Activated CD8-positive, alpha-beta memory T cell treated with anti-CD3 and anti-CD28 coated beads for 1 hour (primary cell): ENCODE data around the gene SYT8.

Source experiments
- DNase-seq, 2 donors: peaks; one replicate each; pipeline ENCODE4 v3.0.0-alpha.2; 2020; ENCODE audit warnings: low read depth in 1 of 2; ENCODE audit errors: extremely low read depth in 1 of 2

Gene SYT8

GRCh38 chr11:1817000-1817399 lies 17.8 kb upstream of the SYT8 start:
- DNase-seq, result no peak

- no peak for DNase-seq
Observed at GRCh38 chr11:1817511-1817910, 17.3 kb upstream of the SYT8 start.

GRCh38 chr11:1819074-1819473 lies 15.7 kb upstream of the SYT8 start:
- DNase-seq, result no peak

- no peak for DNase-seq
Observed at GRCh38 chr11:1820463-1821325, 14.1 kb upstream of the SYT8 start.

- no peak for DNase-seq
Observed at GRCh38 chr11:1821562-1821961, 13.2 kb upstream of the SYT8 start.

GRCh38 chr11:1822648-1823375 lies 12.0 kb upstream of the SYT8 start:
- no peak for DNase-seq

- DNase-seq, result no peak
Observed at GRCh38 chr11:1823376-1824220, 11.2 kb upstream of the SYT8 start.

- no peak for DNase-seq
Observed at GRCh38 chr11:1824221-1825038, 10.4 kb upstream of the SYT8 start.

- no peak for DNase-seq
Observed at GRCh38 chr11:1825039-1825740, 9.6 kb upstream of the SYT8 start.

- DNase-seq, result no peak
Observed at GRCh38 chr11:1825785-1826451, 8.9 kb upstream of the SYT8 start.

GRCh38 chr11:1826552-1827094 lies 8.2 kb upstream of the SYT8 start:
- no peak for DNase-seq

GRCh38 chr11:1827095-1827813 lies 7.5 kb upstream of the SYT8 start:
- DNase-seq, result no peak

- no peak for DNase-seq
Observed at GRCh38 chr11:1827931-1828330, 6.9 kb upstream of the SYT8 start.

GRCh38 chr11:1828542-1828941 lies 6.2 kb upstream of the SYT8 start:
- no peak for DNase-seq

- DNase-seq, result no peak
Observed at GRCh38 chr11:1829039-1829820, 5.6 kb upstream of the SYT8 start.

- DNase-seq, result no peak
Observed at GRCh38 chr11:1830004-1830321, 4.8 kb upstream of the SYT8 start.

- DNase-seq, result no peak
Observed at GRCh38 chr11:1830322-1831223, 4.2 kb upstream of the SYT8 start.
